HG03108 (cell line): ENCODE measurements around the gene RNF5.
"Not testable (repeated sequence)": the region's sequence is repeated elsewhere in the genome, so short reads cannot be mapped to it uniquely, and the experiment has no call there.

Source experiments
- ATAC-seq: cut with Tn5 transposase; IDR thresholded peaks from one replicate; pipeline ENCODE4 v1.9.1; 2021; ENCODE audit warnings: moderate library complexity; ENCODE audit not compliant: unreplicated experiment

The RNF5 gene

GRCh38 chr6:32203426-32204267 is 25.4 kb downstream of the RNF5 start:
- ATAC-seq: no peak

- ATAC-seq: no peak
Observed at GRCh38 chr6:32204268-32204715, 26.1 kb downstream of the RNF5 start.

GRCh38 chr6:32208996-32209395 is 30.8 kb downstream of the RNF5 start:
- no peak for ATAC-seq

GRCh38 chr6:32210191-32210601 is 32.0 kb downstream of the RNF5 start:
- ATAC-seq: no peak

GRCh38 chr6:32211432-32211831 is 33.2 kb downstream of the RNF5 start:
- not testable (repeated sequence) for ATAC-seq

- ATAC-seq: no peak
Observed at GRCh38 chr6:32212076-32212760, 34.0 kb downstream of the RNF5 start.

GRCh38 chr6:32213649-32214048 is 35.4 kb downstream of the RNF5 start:
- ATAC-seq: no peak

- ATAC-seq: no peak
Observed at GRCh38 chr6:32214126-32214525, 35.9 kb downstream of the RNF5 start.

- ATAC-seq: no peak
Observed at GRCh38 chr6:32215617-32216016, 37.4 kb downstream of the RNF5 start.

GRCh38 chr6:32216285-32216684 is 38.1 kb downstream of the RNF5 start:
- ATAC-seq: no peak

GRCh38 chr6:32216998-32217397 is 38.8 kb downstream of the RNF5 start:
- ATAC-seq: no peak

GRCh38 chr6:32218167-32218566 is 40.0 kb downstream of the RNF5 start:
- no peak for ATAC-seq

- no peak for ATAC-seq
Observed at GRCh38 chr6:32220021-32220420, 41.8 kb downstream of the RNF5 start.

GRCh38 chr6:32222333-32223230 is 44.4 kb downstream of the RNF5 start:
- no peak for ATAC-seq

GRCh38 chr6:32223258-32224235 is 45.3 kb downstream of the RNF5 start, which contains the start of gene NOTCH4:
TSS of gene NOTCH4 (minus strand) at chr6:32224067. CDS start at chr6:32223928, 139 bp downstream.
- no peak for ATAC-seq

- ATAC-seq: no peak
Observed at GRCh38 chr6:32224696-32225095, 46.5 kb downstream of the RNF5 start.

- ATAC-seq: no peak
Observed at GRCh38 chr6:32226434-32226833, 48.2 kb downstream of the RNF5 start.
